B cell (primary cell): ENCODE data around the gene VTCN1. TPM values are rescaled to one million over a fixed set of nuclear protein-coding genes. Genes with fewer than 3 reads are reported as not detected.

ENCODE experiments used
- ATAC-seq: fragments of 200-7000 bp; cut with Tn5 transposase; one replicate; pipeline ENCODE4 v1.10.0; 2021; ENCODE audit warnings: low read depth, mild to moderate bottlenecking, moderate number of reproducible peaks, moderate library complexity
- CTCF ChIA-PET: fragments of 350-600 bp; sonication (Branson Sonifier 250); formaldehyde crosslinking; loops from one replicate; lab custom pipeline; 2021; ENCODE audit warnings: antibody characterized with exemption, inconsistent platforms; lab: Charles Lee
- POLR2A ChIA-PET: fragments of 350-600 bp; sonication (Branson Sonifier 250); formaldehyde crosslinking; loops from one replicate; lab custom pipeline; 2021; ENCODE audit warnings: antibody characterized with exemption; lab: Charles Lee
- DNase-seq: peaks from one replicate; pipeline ENCODE4 v3.0.0; 2013
- H2AFZ ChIP-seq: 2 replicates; pipeline ENCODE4 v1.6.1; 2012; ENCODE audit warnings: mild to moderate bottlenecking, low read depth, low read length; ENCODE audit not compliant: insufficient read depth, poor library complexity, severe bottlenecking
- H3K27ac ChIP-seq, 2 donors: 1 replicate in 1 of 2; 2 replicates in 1 of 2; pipeline ENCODE4 v1.5.1; 2012 to 2013; ENCODE audit warnings: low read length in 2 of 2, mild to moderate bottlenecking in 2 of 2, moderate library complexity in 1 of 2
- H3K27me3 ChIP-seq, 4 experiments: fragments of 200-600 bp in 1 of 4; sonication (generic) in 1 of 4; replicated peaks in 1 of 4; 1 replicate in 2 of 4; 2 replicates in 2 of 4; pipeline versions ENCODE4 v1.6.1 to v1.7.0; 2013 to 2016; ENCODE audit warnings: low read length in 3 of 4, mild to moderate bottlenecking in 2 of 4, mixed read lengths in 1 of 4, moderate library complexity in 1 of 4; ENCODE audit not compliant: insufficient read depth in 4 of 4, control insufficient read depth in 3 of 4; ENCODE audit errors: control extremely low read depth in 1 of 4
- H3K36me3 ChIP-seq, 2 experiments: replicated peaks in 1 of 2; 1 replicate in 1 of 2; 2 replicates in 1 of 2; pipeline versions ENCODE4 v1.6.1 to v1.7.1; 2013; ENCODE audit warnings: low read length in 1 of 2; ENCODE audit not compliant: insufficient read depth in 2 of 2, control insufficient read depth in 1 of 2; ENCODE audit errors: control extremely low read depth in 1 of 2, extremely low read depth in 1 of 2
- H3K4me1 ChIP-seq, 2 donors: fragments of 200-600 bp in 1 of 2; sonication (generic) in 1 of 2; 1 replicate in 1 of 2; 2 replicates in 1 of 2; pipeline versions ENCODE4 v1.5.1 to v1.6.1; 2013 to 2017; ENCODE audit warnings: low read length in 2 of 2; ENCODE audit not compliant: control insufficient read depth in 2 of 2, insufficient read depth in 2 of 2
- H3K4me2 ChIP-seq: replicated peaks from 2 replicates; pipeline ENCODE3; 2012; ENCODE audit warnings: mild to moderate bottlenecking, low read depth, low read length; ENCODE audit not compliant: poor library complexity, severe bottlenecking
- H3K4me3 ChIP-seq, 5 experiments: fragments of 200-600 bp in 1 of 5; sonication (generic) in 1 of 5; 1 replicate in 3 of 5; 2 replicates in 2 of 5; pipeline versions ENCODE4 v1.5.1 to v1.7.0; 2011 to 2016; ENCODE audit warnings: low read length in 4 of 5, mild to moderate bottlenecking in 4 of 5, low read depth in 2 of 5, control low read depth in 1 of 5, moderate library complexity in 1 of 5; ENCODE audit not compliant: insufficient read depth in 1 of 5; ENCODE audit errors: control extremely low read depth in 1 of 5, extremely low read depth in 1 of 5
- H3K79me2 ChIP-seq: fragments of 200-600 bp; sonication (generic); one replicate; pipeline ENCODE4 v1.6.0; 2016; ENCODE audit warnings: low read length; ENCODE audit not compliant: control insufficient read depth, insufficient read depth
- H3K9ac ChIP-seq: fragments of 200-600 bp; sonication (generic); 2 replicates; pipeline ENCODE4 v1.6.1; 2017; ENCODE audit warnings: mild to moderate bottlenecking, low read length, moderate library complexity
- H3K9me3 ChIP-seq, 3 donors: one replicate each; pipeline versions ENCODE4 v1.6.1 to v1.7.1; 2013; ENCODE audit warnings: low read length in 2 of 3; ENCODE audit not compliant: control insufficient read depth in 2 of 3, insufficient read depth in 1 of 3; ENCODE audit errors: control extremely low read depth in 1 of 3
- H4K20me1 ChIP-seq: 2 replicates; pipeline ENCODE4 v1.6.0; 2012; ENCODE audit warnings: mild to moderate bottlenecking, low read length; ENCODE audit not compliant: insufficient read depth, control insufficient read depth, poor library complexity, severe bottlenecking
- H3K27ac Mint-ChIP-seq: one replicate; pipeline ENCODE4 v1.8.0; 2021; ENCODE audit warnings: mixed read lengths
- H3K27me3 Mint-ChIP-seq: one replicate; pipeline ENCODE4 v1.8.0; 2021; ENCODE audit warnings: mixed read lengths
- H3K4me1 Mint-ChIP-seq: one replicate; pipeline ENCODE4 v1.8.0; 2021; ENCODE audit warnings: mixed read lengths
- H3K4me3 Mint-ChIP-seq: one replicate; pipeline ENCODE4 v1.8.0; 2021; ENCODE audit warnings: mixed read lengths
- H3K9me3 Mint-ChIP-seq: one replicate; pipeline ENCODE4 v1.8.0; 2022; ENCODE audit warnings: mixed read lengths; ENCODE audit not compliant: insufficient read depth
- EZH2 ChIP-seq: IDR thresholded peaks from 2 replicates; pipeline ENCODE4 v1.6.1; 2012; ENCODE audit warnings: borderline replicate concordance, low read depth, mild to moderate bottlenecking, moderate library complexity, low read length; ENCODE audit not compliant: insufficient read depth, poor library complexity, severe bottlenecking
- WGBS: methylation state at CpG from one replicate; pipeline ENCODE4 v1.1.5; 2013; ENCODE audit warnings: missing lambda C conversion rate; ENCODE audit not compliant: insufficient coverage; 5-methylcytosine and 5-hydroxymethylcytosine counted together
- intact Hi-C: fragments of 100-400 bp; cut with micrococcal nuclease; formaldehyde crosslinking; loops from one replicate; pipeline ENCODE4 v1.10.0; 2022
- polyA plus RNA-seq: library from polyadenylated mRNA; depleted of rRNA; stranded (reverse); fragments of >200 nt; gene quantifications from 2 replicates; pipeline ENCODE4 v1.2.3, GENCODE V29; 2012
- total RNA-seq, 2 donors: library from RNA; stranded (reverse); fragments of 120-200 nt in 1 of 2; gene quantifications; 1 replicate in 1 of 2; 2 replicates in 1 of 2; pipeline versions ENCODE4 v1.2.3 to v1.2.4, GENCODE V29; 2013 to 2022
- TF ChIP-seq, protein P1 (sequence below): fragments of 200-600 bp; IDR thresholded peaks from one replicate; pipeline ENCODE4 v1.8.0; 2022; ENCODE audit warnings: antibody characterized with exemption, mild to moderate bottlenecking

VTCN1 gene
- total and polyA plus RNA-seq, 2 donors (not counting 1 experiment from before 2014, with no cell fraction given), result not detected

DNA sequence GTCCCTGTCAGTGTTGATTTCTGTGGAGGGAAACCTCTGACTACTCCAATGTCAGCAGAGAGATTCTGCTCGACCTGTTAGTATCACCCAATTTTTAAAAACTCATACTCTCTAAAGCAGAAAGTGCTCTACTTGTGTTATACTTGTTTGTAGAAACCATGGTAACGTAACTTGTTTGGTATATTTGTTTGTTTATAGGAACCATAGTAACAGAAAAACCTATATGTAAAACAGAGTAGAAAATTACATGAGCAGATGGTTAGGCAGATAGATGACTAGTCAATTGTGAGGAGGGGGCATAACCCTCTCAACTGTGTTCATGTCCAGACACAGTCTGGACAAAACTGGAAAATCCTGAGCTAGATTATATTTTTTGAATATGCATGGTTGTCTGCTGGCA lies 95.8 kb downstream of the VTCN1 start:
- DNase-seq (no peak), ATAC-seq (no peak)
- TF ChIP-seq, protein P1, sequence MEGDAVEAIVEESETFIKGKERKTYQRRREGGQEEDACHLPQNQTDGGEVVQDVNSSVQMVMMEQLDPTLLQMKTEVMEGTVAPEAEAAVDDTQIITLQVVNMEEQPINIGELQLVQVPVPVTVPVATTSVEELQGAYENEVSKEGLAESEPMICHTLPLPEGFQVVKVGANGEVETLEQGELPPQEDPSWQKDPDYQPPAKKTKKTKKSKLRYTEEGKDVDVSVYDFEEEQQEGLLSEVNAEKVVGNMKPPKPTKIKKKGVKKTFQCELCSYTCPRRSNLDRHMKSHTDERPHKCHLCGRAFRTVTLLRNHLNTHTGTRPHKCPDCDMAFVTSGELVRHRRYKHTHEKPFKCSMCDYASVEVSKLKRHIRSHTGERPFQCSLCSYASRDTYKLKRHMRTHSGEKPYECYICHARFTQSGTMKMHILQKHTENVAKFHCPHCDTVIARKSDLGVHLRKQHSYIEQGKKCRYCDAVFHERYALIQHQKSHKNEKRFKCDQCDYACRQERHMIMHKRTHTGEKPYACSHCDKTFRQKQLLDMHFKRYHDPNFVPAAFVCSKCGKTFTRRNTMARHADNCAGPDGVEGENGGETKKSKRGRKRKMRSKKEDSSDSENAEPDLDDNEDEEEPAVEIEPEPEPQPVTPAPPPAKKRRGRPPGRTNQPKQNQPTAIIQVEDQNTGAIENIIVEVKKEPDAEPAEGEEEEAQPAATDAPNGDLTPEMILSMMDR, result no peak
- TF ChIP-seq EZH2, result no peak
- no peaks in the 10 kb centered on the region for H3K36me3 ChIP-seq
- H3K4me3 ChIP-seq, result no peak overlapping the region
- intact Hi-C loops, result no loop called here
- H3K4me2 ChIP-seq, result no peak overlapping the region
- H2AFZ ChIP-seq, result no peak overlapping the region
- Mint-ChIP-seq H3K27me3 (no peaks in the 10 kb centered on the region), H3K4me1 (peaks cover 3% of the 10 kb centered on the region), H3K4me3 (no peak overlapping the region), H3K27ac (no peak overlapping the region), H3K9me3 (no peaks in the 10 kb centered on the region)
- POLR2A ChIA-PET, result no interaction called here
- H3K27me3 ChIP-seq, result no peaks in the 10 kb centered on the region
- no peaks in the 10 kb centered on the region for H3K9me3 ChIP-seq
- no peak overlapping the region for H3K27ac ChIP-seq
- H4K20me1 ChIP-seq, result no peaks in the 10 kb centered on the region
- H3K9ac ChIP-seq, result no peak overlapping the region
- CTCF ChIA-PET, result interaction anchor here (5.1 kb wide), 1 partner anchor 13 kb away, joined by 27 read pairs; no protein-coding TSS in a partner anchor
- no peaks in the 10 kb centered on the region for H3K4me1 ChIP-seq
- no peaks in the 10 kb centered on the region for H3K79me2 ChIP-seq
- no CpG with 5 or more reads among the region's 2 CpGs for WGBS

DNA sequence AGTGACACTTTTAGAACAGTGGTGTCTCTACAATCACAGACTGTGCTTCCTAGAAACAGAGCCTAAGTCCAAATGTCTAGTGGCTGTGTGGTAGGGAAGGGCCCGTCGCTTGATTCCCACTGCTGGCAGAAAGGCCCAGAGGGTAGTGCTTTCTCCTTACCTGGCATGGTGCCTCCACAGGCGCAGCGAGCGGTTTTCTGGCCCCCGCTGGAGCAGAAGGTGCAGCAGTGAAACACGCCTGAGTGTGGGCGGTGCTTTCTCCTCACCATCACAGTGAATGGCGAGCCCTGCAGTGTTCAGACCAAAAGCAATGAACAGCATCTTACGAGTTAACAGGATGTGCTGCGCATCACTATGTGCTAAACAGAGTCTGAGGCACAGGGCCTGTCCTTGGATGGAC lies 97.5 kb downstream of the VTCN1 start:
- WGBS, result 99% methylated on average over 11 of the region's 11 CpGs
- intact Hi-C loops, result no loop called here
- Histone ChIP-seq H3K27ac (no peak overlapping the region), H2AFZ (no peak overlapping the region), H3K4me3 (no peak overlapping the region), H3K4me2 (no peak overlapping the region), H3K79me2 (no peaks in the 10 kb centered on the region), H4K20me1 (no peaks in the 10 kb centered on the region), H3K36me3 (no peaks in the 10 kb centered on the region), H3K9me3 (no peaks in the 10 kb centered on the region), H3K4me1 (no peaks in the 10 kb centered on the region), H3K9ac (no peak overlapping the region), H3K27me3 (no peaks in the 10 kb centered on the region)
- peaks cover 3% of the 10 kb centered on the region for H3K4me1 Mint-ChIP-seq
- ATAC-seq (no peak), DNase-seq (no peak)
- no peaks in the 10 kb centered on the region for H3K27me3 Mint-ChIP-seq
- POLR2A ChIA-PET, result no interaction called here
- H3K4me3 Mint-ChIP-seq, result no peak overlapping the region
- no peak for TF ChIP-seq EZH2
- no peaks in the 10 kb centered on the region for H3K9me3 Mint-ChIP-seq
- H3K27ac Mint-ChIP-seq, result no peak overlapping the region
- CTCF ChIA-PET, result interaction anchor here (5.1 kb wide), 1 partner anchor 15 kb away, joined by 27 read pairs; no protein-coding TSS in a partner anchor
